HCT116 (cell line): ENCODE measurements around the gene SFRP2. TPM values are rescaled to one million over a fixed set of nuclear protein-coding genes. Genes with fewer than 3 reads are reported as not detected.

ENCODE experiments used
- ATAC-seq: fragments of 200-7000 bp; cut with Tn5 transposase; 2 replicates; pipeline ENCODE4 v1.9.1; 2020; ENCODE audit warnings: mild to moderate bottlenecking, moderate library complexity
- BruUV-seq: library from RNA; stranded (reverse); fragments of 400-500 nt; replicated peaks from 2 replicates; lab custom pipeline; 2021; lab: Mats Ljungman, UMichigan
- CTCF ChIA-PET: fragments of 300-600 bp; sonication (Branson Sonifier 250); formaldehyde crosslinking; loops from one replicate; lab custom pipeline; 2021; ENCODE audit warnings: antibody characterized with exemption; lab: Charles Lee
- POLR2A ChIA-PET: fragments of 300-600, 350-600 bp; sonication (Branson Sonifier 250); formaldehyde crosslinking; loops from one replicate; lab custom pipeline; 2021; ENCODE audit warnings: antibody characterized with exemption; lab: Charles Lee
- RAD21 ChIA-PET, 2 experiments: fragments of 300-600 bp; sonication (Branson Sonifier 250); formaldehyde crosslinking; loops; one replicate each; lab custom pipeline; 2023; ENCODE audit warnings: low total read pairs in 2 of 2; ENCODE audit not compliant: uncharacterized antibody in 2 of 2, unreplicated experiment in 2 of 2, low non-redundant PET in 1 of 2; lab: Charles Lee
- DNase-seq: peaks from one replicate; pipeline ENCODE4 v3.0.0-alpha.2; 2010; ENCODE audit warnings: low read depth, low spot score
- H2AFZ ChIP-seq: fragments of 200-600 bp; shearing (Covaris generic), sonication (generic); 2 replicates; pipeline ENCODE4 v1.6.1; 2017; ENCODE audit warnings: low read depth, mixed run types, mixed read lengths, antibody characterized with exemption, low read length; ENCODE audit not compliant: poor library complexity, severe bottlenecking
- H3K27ac ChIP-seq: 2 replicates; pipeline ENCODE4 v1.5.1; 2012; ENCODE audit warnings: low read depth, low read length
- H3K27me3 ChIP-seq: fragments of 200-600 bp; sonication (generic); 2 replicates; pipeline ENCODE4 v1.6.1; 2016; ENCODE audit warnings: mixed run types, low read length, mixed read lengths; ENCODE audit not compliant: insufficient read depth
- H3K36me3 ChIP-seq, 2 experiments: fragments of 200-500 bp in 1 of 2; fragments of 200-600 bp in 1 of 2; sonication (Bioruptor generic) in 1 of 2; sonication (generic) in 1 of 2; 2 replicates each; pipeline versions ENCODE4 v1.5.1 to v1.6.1; 2014 to 2016; ENCODE audit warnings: low read length in 2 of 2, inconsistent platforms in 1 of 2, mixed read lengths in 1 of 2, mixed run types in 1 of 2; ENCODE audit not compliant: insufficient read depth in 2 of 2, control insufficient read depth in 1 of 2
- H3K4me1 ChIP-seq, 2 experiments: fragments of 200-600 bp in 1 of 2; sonication (generic) in 1 of 2; 2 replicates each; pipeline versions ENCODE4 v1.5.1 to v1.6.1; 2012 to 2017; ENCODE audit warnings: low read length in 2 of 2, inconsistent platforms in 1 of 2, mild to moderate bottlenecking in 1 of 2, mixed read lengths in 1 of 2, mixed run types in 1 of 2, moderate library complexity in 1 of 2; ENCODE audit not compliant: insufficient read depth in 2 of 2, control insufficient read depth in 1 of 2
- H3K4me2 ChIP-seq: fragments of 200-600 bp; sonication (generic); 2 replicates; pipeline ENCODE4 v1.6.1; 2017; ENCODE audit warnings: mixed run types, low read length, mixed read lengths
- H3K4me3 ChIP-seq, 2 experiments: fragments of 200-600 bp in 1 of 2; sonication (generic) in 1 of 2; replicated peaks in 1 of 2; 2 replicates each; pipeline ENCODE4 v1.5.1; 2011 to 2016; ENCODE audit warnings: low read length in 2 of 2, control low read depth in 1 of 2, low read depth in 1 of 2, mild to moderate bottlenecking in 1 of 2, mixed read lengths in 1 of 2, mixed run types in 1 of 2
- H3K79me2 ChIP-seq: fragments of 200-600 bp; sonication (generic); 2 replicates; pipeline ENCODE4 v1.6.1; 2017; ENCODE audit warnings: mild to moderate bottlenecking, mixed run types, low read length, moderate library complexity, mixed read lengths; ENCODE audit not compliant: insufficient read depth
- H3K9ac ChIP-seq: fragments of 200-600 bp; sonication (generic); 2 replicates; pipeline ENCODE4 v1.6.1; 2016; ENCODE audit warnings: low read length, mixed read lengths
- H3K9me2 ChIP-seq: fragments of 200-600 bp; sonication (generic), shearing (Covaris generic); 2 replicates; pipeline ENCODE4 v1.6.1; 2017; ENCODE audit warnings: mixed run types, mild to moderate bottlenecking, moderate library complexity; ENCODE audit not compliant: insufficient read depth
- H3K9me3 ChIP-seq, 2 experiments: fragments of 200-500 bp in 1 of 2; fragments of 200-600 bp in 1 of 2; sonication (Bioruptor generic) in 1 of 2; sonication (generic) in 1 of 2; 2 replicates each; pipeline ENCODE4 v1.6.1; 2014 to 2017; ENCODE audit warnings: low read length in 2 of 2, mixed read lengths in 2 of 2, inconsistent platforms in 1 of 2, low read depth in 1 of 2, mild to moderate bottlenecking in 1 of 2, mixed run types in 1 of 2, moderate library complexity in 1 of 2; ENCODE audit not compliant: control insufficient read depth in 1 of 2, insufficient read depth in 1 of 2
- H4K20me1 ChIP-seq: fragments of 200-600 bp; sonication (generic), shearing (Covaris generic); 2 replicates; pipeline ENCODE4 v1.6.1; 2017; ENCODE audit warnings: mixed run types, mild to moderate bottlenecking, moderate library complexity; ENCODE audit not compliant: insufficient read depth
- ATF3 ChIP-seq: IDR thresholded peaks from 2 replicates; pipeline ENCODE4 v1.6.1; 2012
- CBX3 ChIP-seq: IDR thresholded peaks from 2 replicates; pipeline ENCODE4 v1.6.1; 2012; ENCODE audit warnings: low read depth
- EZH2phosphoT487 ChIP-seq: fragments of 200-600 bp; IDR thresholded peaks from 2 replicates; pipeline ENCODE4 v1.6.1; 2018; ENCODE audit warnings: antibody characterized with exemption, borderline replicate concordance
- FOSL1 ChIP-seq: IDR thresholded peaks from 2 replicates; pipeline ENCODE4 v1.6.1; 2012; ENCODE audit warnings: low read depth
- POLR2A ChIP-seq: IDR thresholded peaks from 2 replicates; pipeline ENCODE4 v1.7.0; 2011; ENCODE audit warnings: borderline replicate concordance; ENCODE audit not compliant: insufficient read depth, insufficient read length; ENCODE audit errors: extremely low read depth
- POLR2AphosphoS5 ChIP-seq: IDR thresholded peaks from 2 replicates; pipeline ENCODE4 v1.6.1; 2011; ENCODE audit warnings: mild to moderate bottlenecking, low read depth, low read length, moderate library complexity
- SP1 ChIP-seq: IDR thresholded peaks from 2 replicates; pipeline ENCODE4 v1.6.1; 2012; ENCODE audit warnings: low read depth
- SRF ChIP-seq: IDR thresholded peaks from 2 replicates; pipeline ENCODE4 v1.6.1; 2012; ENCODE audit warnings: low read depth
- TCF7L2 ChIP-seq: IDR thresholded peaks from 2 replicates; pipeline ENCODE4 v1.7.0; 2011; ENCODE audit warnings: borderline replicate concordance, inconsistent platforms; ENCODE audit not compliant: insufficient read depth, insufficient read length; ENCODE audit errors: extremely low read depth
- YY1 ChIP-seq: IDR thresholded peaks from 2 replicates; pipeline ENCODE4 v1.6.1; 2011; ENCODE audit warnings: low read length, low read depth, moderate library complexity, mild to moderate bottlenecking; ENCODE audit not compliant: insufficient replicate concordance; ENCODE audit errors: extremely low read depth
- ZBTB33 ChIP-seq: IDR thresholded peaks from 2 replicates; pipeline ENCODE4 v1.6.1; 2011; ENCODE audit warnings: mild to moderate bottlenecking, low read length, moderate library complexity; ENCODE audit not compliant: insufficient replicate concordance; ENCODE audit errors: extremely low read depth
- ZNF274 ChIP-seq: fragments of 200-500 bp; sonication (Bioruptor generic); IDR thresholded peaks from 2 replicates; pipeline ENCODE4 v1.6.1; 2014; ENCODE audit warnings: mild to moderate bottlenecking, low read depth, low read length, inconsistent platforms
- intact Hi-C: fragments of 100-400 bp; cut with micrococcal nuclease; formaldehyde crosslinking; loops from 2 replicates; pipeline ENCODE4 v1.10.0; 2022
- total RNA-seq: library from RNA; stranded (reverse); gene quantifications from one replicate; pipeline ENCODE4 v1.2.1, GENCODE V29; 2021; ENCODE audit not compliant: unreplicated experiment

The SFRP2 gene
- total RNA-seq, 1 experiment from 2014 or later = 0.22 TPM

- TF ChIP-seq POLR2AphosphoS5 = no peak
- TF ChIP-seq SP1 = no peak
- no peak for TF ChIP-seq TCF7L2
- no peak for TF ChIP-seq ZBTB33
- no peak for TF ChIP-seq POLR2A
- no peak for TF ChIP-seq CBX3
- TF ChIP-seq YY1 = no peak
- no peak for TF ChIP-seq ZNF274
- TF ChIP-seq SRF = no peak
- no peak for TF ChIP-seq EZH2phosphoT487
- TF ChIP-seq ATF3 = no peak
These were observed 21.3 kb upstream of the SFRP2 start (continued) for GRCh38 chr4:153809916-153810810.

GRCh38 chr4:153809307-153809706, 20.4 kb upstream of the SFRP2 start:
- Histone ChIP-seq H4K20me1 (no peaks in the 10 kb centered on the region), H3K79me2 (no peaks in the 10 kb centered on the region), H3K4me3 (no peak overlapping the region), H3K4me2 (no peak overlapping the region), H3K36me3 (no peaks in the 10 kb centered on the region), H3K27me3 (no peaks in the 10 kb centered on the region), H3K9me2 (no peaks in the 10 kb centered on the region), H2AFZ (no peak overlapping the region), H3K4me1 (no peaks in the 10 kb centered on the region), H3K9me3 (no peaks in the 10 kb centered on the region), H3K27ac (no peak overlapping the region), H3K9ac (no peak overlapping the region)
- TF ChIP-seq FOSL1 = no peak
- ChIA-PET POLR2A (no interaction called here), CTCF (no interaction called here), RAD21 (no interaction called here)
- intact Hi-C loops = no loop called here
- BruUV-seq = no TSS peak
- no peak for DNase-seq
- ATAC-seq = no peak
